WTC11 (cell line): ENCODE data around the gene CHID1. TPM values are rescaled to one million over a fixed set of nuclear protein-coding genes. Genes with fewer than 3 reads are reported as not detected.

Experiments used
- ATAC-seq: fragments of 200-7000 bp; cut with Tn5 transposase; 2 replicates; pipeline ENCODE4 v1.10.0; 2021; ENCODE audit warnings: mild to moderate bottlenecking, moderate library complexity
- CTCF ChIA-PET: fragments of 300-600 bp; sonication (Branson Sonifier 250); formaldehyde crosslinking; loops from one replicate; lab custom pipeline; 2021; ENCODE audit warnings: antibody characterized with exemption; lab: Charles Lee
- POLR2A ChIA-PET: fragments of 350-600 bp; sonication (Branson Sonifier 250); formaldehyde crosslinking; loops from one replicate; lab custom pipeline; 2021; ENCODE audit warnings: antibody characterized with exemption; lab: Charles Lee
- DNase-seq: peaks from one replicate; pipeline ENCODE4 v3.0.0; 2021; ENCODE audit warnings: low spot score
- H3K27ac Mint-ChIP-seq: 2 replicates; pipeline ENCODE4 v1.8.0; 2021; ENCODE audit warnings: mixed read lengths
- H3K27me3 Mint-ChIP-seq: 2 replicates; pipeline ENCODE4 v1.8.0; 2021; ENCODE audit warnings: low read depth, mild to moderate bottlenecking, moderate library complexity, mixed read lengths
- H3K36me3 Mint-ChIP-seq: 2 replicates; pipeline ENCODE4 v1.8.0; 2021; ENCODE audit warnings: mixed read lengths
- H3K4me1 Mint-ChIP-seq: 2 replicates; pipeline ENCODE4 v1.8.0; 2022; ENCODE audit warnings: mixed read lengths
- H3K4me3 Mint-ChIP-seq: 2 replicates; pipeline ENCODE4 v1.8.0; 2021; ENCODE audit warnings: mild to moderate bottlenecking, moderate library complexity, mixed read lengths
- H3K9me3 Mint-ChIP-seq: 2 replicates; pipeline ENCODE4 v1.8.0; 2021; ENCODE audit warnings: mixed read lengths
- ATF2 ChIP-seq: sonication (generic); formaldehyde crosslinking; IDR thresholded peaks from 2 replicates; pipeline ENCODE4 v1.8.1; 2022; ENCODE audit warnings: low read depth, missing genetic modification reagents, borderline replicate concordance
- FOXJ3 ChIP-seq: sonication (generic); formaldehyde crosslinking; IDR thresholded peaks from 2 replicates; pipeline ENCODE4 v1.9.0; 2021; ENCODE audit warnings: missing genetic modification reagents, mild to moderate bottlenecking, borderline replicate concordance
- FOXP4 ChIP-seq: sonication (generic); formaldehyde crosslinking; IDR thresholded peaks from 2 replicates; pipeline ENCODE4 v1.8.0; 2022; ENCODE audit warnings: mild to moderate bottlenecking, missing genetic modification reagents
- GRHL2 ChIP-seq: fragments of 250-450 bp; sonication (Bioruptor Pico); IDR thresholded peaks from 2 replicates; pipeline ENCODE4 v1.8.0; 2022; ENCODE audit warnings: mild to moderate bottlenecking, moderate library complexity; ENCODE audit not compliant: insufficient replicate concordance, severe bottlenecking
- JUN ChIP-seq: sonication (generic); formaldehyde crosslinking; IDR thresholded peaks from 2 replicates; pipeline ENCODE4 v1.8.0; 2023; ENCODE audit warnings: mild to moderate bottlenecking, missing genetic modification reagents
- KAT7 ChIP-seq: sonication (generic); formaldehyde crosslinking; IDR thresholded peaks from 2 replicates; pipeline ENCODE4 v1.8.1; 2023; ENCODE audit warnings: missing genetic modification reagents, mild to moderate bottlenecking, borderline replicate concordance
- MLX ChIP-seq: sonication (generic); formaldehyde crosslinking; IDR thresholded peaks from 2 replicates; pipeline ENCODE4 v1.8.1; 2023; ENCODE audit warnings: mild to moderate bottlenecking, missing genetic modification reagents, moderate library complexity
- NR2C2 ChIP-seq: sonication (generic); formaldehyde crosslinking; IDR thresholded peaks from 2 replicates; pipeline ENCODE4 v1.8.0; 2022; ENCODE audit warnings: mild to moderate bottlenecking, missing genetic modification reagents
- OVOL2 ChIP-seq: fragments of 250-450 bp; sonication (Bioruptor Pico); IDR thresholded peaks from 2 replicates; pipeline ENCODE4 v1.9.0; 2021; ENCODE audit warnings: mild to moderate bottlenecking, borderline replicate concordance
- SOX15 ChIP-seq: fragments of 250-450 bp; sonication (Bioruptor Pico); IDR thresholded peaks from 2 replicates; pipeline ENCODE4 v1.9.0; 2021; ENCODE audit warnings: mild to moderate bottlenecking
- TCF7 ChIP-seq: sonication (generic); formaldehyde crosslinking; IDR thresholded peaks from 2 replicates; pipeline ENCODE4 v1.8.0; 2022; ENCODE audit warnings: mild to moderate bottlenecking, low read depth, missing genetic modification reagents, moderate library complexity
- ZBTB21 ChIP-seq: sonication (generic); formaldehyde crosslinking; IDR thresholded peaks from 2 replicates; pipeline ENCODE4 v1.8.1; 2023; ENCODE audit warnings: mild to moderate bottlenecking, missing genetic modification reagents, borderline replicate concordance
- ZBTB43 ChIP-seq: sonication (generic); formaldehyde crosslinking; IDR thresholded peaks from 2 replicates; pipeline ENCODE4 v1.8.1; 2023; ENCODE audit warnings: mild to moderate bottlenecking, missing genetic modification reagents
- ZNF138 ChIP-seq: sonication (generic); formaldehyde crosslinking; conservative IDR thresholded peaks from 2 replicates; pipeline ENCODE4 v1.8.1; 2022; ENCODE audit warnings: mild to moderate bottlenecking, moderate library complexity, missing genetic modification reagents
- ZNF281 ChIP-seq: sonication (generic); formaldehyde crosslinking; IDR thresholded peaks from 2 replicates; pipeline ENCODE4 v1.8.0; 2023; ENCODE audit warnings: mild to moderate bottlenecking, missing genetic modification reagents
- ZNF423 ChIP-seq: fragments of 250-450 bp; sonication (Bioruptor Pico); IDR thresholded peaks from 2 replicates; pipeline ENCODE4 v2.1.2; 2022; ENCODE audit warnings: mild to moderate bottlenecking, moderate library complexity
- total RNA-seq: library from RNA; stranded (reverse); gene quantifications from 3 replicates; pipeline ENCODE4 v1.2.3, GENCODE V29; 2021
- TF ChIP-seq, protein P1 (sequence below): sonication (generic); formaldehyde crosslinking; IDR thresholded peaks from 2 replicates; pipeline ENCODE4 v1.8.0; 2022; ENCODE audit warnings: mild to moderate bottlenecking, missing genetic modification reagents

Gene CHID1
- total RNA-seq, 1 experiment from 2014 or later = 92.8 TPM

DNA sequence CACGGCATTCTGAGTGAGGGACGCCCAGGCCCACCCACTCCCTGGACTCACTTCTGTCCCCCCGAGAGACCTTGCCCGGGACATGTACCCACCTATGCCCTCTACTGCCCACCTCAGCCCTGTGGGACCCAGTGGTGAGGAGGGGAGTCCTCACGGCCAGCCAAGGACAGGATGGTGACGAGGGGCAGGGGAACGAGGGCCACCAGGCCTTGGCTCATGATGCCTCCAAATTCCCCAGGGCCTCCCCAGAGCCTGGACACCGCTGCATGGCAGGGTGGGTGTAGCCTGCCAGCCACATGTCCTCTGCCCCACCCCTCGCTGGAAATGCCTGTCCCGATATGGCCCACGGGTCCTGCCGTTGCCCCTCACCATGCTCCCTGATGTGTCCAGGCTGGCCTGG is 41.8 kb downstream of the CHID1 start (continued):
- TF ChIP-seq ATF2 (CRISPR knock-in tag) (no peak), ZNF138 (no peak), TCF7 (CRISPR knock-in tag) (no peak), KAT7 (no peak), SOX15 (CRISPR knock-in tag) (no peak), ZNF423 (CRISPR knock-in tag) (no peak), MLX (CRISPR knock-in tag) (no peak), ZBTB43 (CRISPR knock-in tag) (no peak)
- TF ChIP-seq, all 79 proteins: peak for 0

DNA sequence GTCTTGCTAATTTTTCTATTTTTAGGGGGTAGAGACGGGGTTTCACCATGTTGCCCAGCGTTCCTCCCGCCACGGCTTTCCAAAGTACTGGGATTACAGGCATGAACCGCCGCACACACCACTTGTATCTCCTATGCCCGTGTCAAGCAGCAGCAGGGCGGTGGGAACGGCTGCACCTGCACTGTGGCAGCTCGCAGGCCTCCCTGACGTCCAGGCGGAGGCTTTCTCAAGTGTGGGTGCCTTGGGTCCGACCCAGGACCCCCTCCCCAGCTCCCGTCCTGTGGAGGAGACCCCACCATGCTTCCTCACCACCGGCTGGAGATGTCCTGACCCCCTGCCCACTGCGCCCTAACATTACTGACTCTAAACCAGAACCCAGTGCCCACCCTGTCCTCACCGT is 42.2 kb downstream of the CHID1 start:
- ChIA-PET POLR2A (interaction anchor here (1.0 kb wide), 1 partner anchor 25 kb away, joined by 6 read pairs; no protein-coding TSS in a partner anchor), CTCF (interaction anchor here (1.0 to 2.1 kb wide), 8 partner anchors 11 to 183 kb away, joined by 3 to 8 read pairs (median 5); no protein-coding TSS in a partner anchor)
- no peaks in the 10 kb centered on the region for H3K9me3 Mint-ChIP-seq
- H3K36me3 Mint-ChIP-seq = no peaks in the 10 kb centered on the region
- no peak overlapping the region for H3K27ac Mint-ChIP-seq
- no peak for ATAC-seq
- H3K4me1 Mint-ChIP-seq = peaks cover 5% of the 10 kb centered on the region
- H3K27me3 Mint-ChIP-seq = no peaks in the 10 kb centered on the region; the same call in 1 of the 2 replicates
- TF ChIP-seq ZBTB43 (CRISPR knock-in tag) = no peak
- no peak for TF ChIP-seq JUN (CRISPR knock-in tag)
- TF ChIP-seq FOXP4 = no peak
- TF ChIP-seq GRHL2 = no peak
- no peak for TF ChIP-seq NR2C2 (CRISPR knock-in tag)
- TF ChIP-seq FOXJ3 (CRISPR knock-in tag) = no peak
- TF ChIP-seq, protein P1, sequence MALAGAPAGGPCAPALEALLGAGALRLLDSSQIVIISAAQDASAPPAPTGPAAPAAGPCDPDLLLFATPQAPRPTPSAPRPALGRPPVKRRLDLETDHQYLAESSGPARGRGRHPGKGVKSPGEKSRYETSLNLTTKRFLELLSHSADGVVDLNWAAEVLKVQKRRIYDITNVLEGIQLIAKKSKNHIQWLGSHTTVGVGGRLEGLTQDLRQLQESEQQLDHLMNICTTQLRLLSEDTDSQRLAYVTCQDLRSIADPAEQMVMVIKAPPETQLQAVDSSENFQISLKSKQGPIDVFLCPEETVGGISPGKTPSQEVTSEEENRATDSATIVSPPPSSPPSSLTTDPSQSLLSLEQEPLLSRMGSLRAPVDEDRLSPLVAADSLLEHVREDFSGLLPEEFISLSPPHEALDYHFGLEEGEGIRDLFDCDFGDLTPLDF (CRISPR knock-in tag) = no peak
- TF ChIP-seq ZBTB21 = no peak
- no peak for DNase-seq
- H3K4me3 Mint-ChIP-seq = no peak overlapping the region

DNA sequence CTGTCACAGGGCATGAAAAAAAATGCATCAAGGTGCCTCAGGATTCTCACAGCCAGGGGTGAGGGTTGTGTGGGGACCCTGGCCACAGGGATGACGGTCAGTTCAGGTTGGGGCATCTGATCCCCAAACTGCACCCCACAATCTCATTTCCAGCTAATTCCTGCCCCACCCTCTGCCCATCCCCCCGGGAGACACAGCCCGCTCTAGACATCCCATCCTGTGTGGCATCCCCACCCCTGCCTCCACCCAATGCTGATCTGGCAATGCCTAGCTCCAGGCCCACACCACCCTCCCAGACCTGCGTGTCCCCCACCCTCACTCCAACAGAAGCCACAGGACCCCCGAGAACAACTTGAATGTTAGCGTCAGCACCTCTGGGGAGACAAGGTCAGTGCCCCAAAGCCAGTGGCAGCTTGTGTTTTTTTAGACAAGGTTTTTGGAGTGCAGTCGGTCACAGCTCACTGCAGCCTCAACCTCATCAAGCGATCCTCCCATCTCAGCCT is 42.7 kb downstream of the CHID1 start:
- ChIA-PET CTCF (interaction anchor here (0.6 to 1.8 kb wide), 8 partner anchors 11 to 184 kb away, joined by 3 to 6 read pairs (median 5); no protein-coding TSS in a partner anchor), POLR2A (interaction anchor here (1.0 kb wide), 1 partner anchor 24 kb away, joined by 6 read pairs; no protein-coding TSS in a partner anchor)
- Mint-ChIP-seq H3K36me3 (no peaks in the 10 kb centered on the region), H3K4me1 (peaks cover 10% of the 10 kb centered on the region), H3K27me3 (no peaks in the 10 kb centered on the region), H3K27ac (no peak overlapping the region), H3K4me3 (no peak overlapping the region), H3K9me3 (no peaks in the 10 kb centered on the region)
- DNase-seq (no peak), ATAC-seq (no peak)
- no peak for TF ChIP-seq ZNF281
- no peak for TF ChIP-seq OVOL2 (CRISPR knock-in tag)
- no peak for TF ChIP-seq FOXJ3 (CRISPR knock-in tag)
- TF ChIP-seq, all 79 proteins: peak for 0
